Activated B cell treated with CpG ODN at 0.5 μM for 24 hours (primary cell): Measurements from ENCODE around the gene MAP2K3. TPM values are rescaled to one million over a fixed set of nuclear protein-coding genes. Genes with fewer than 3 reads are reported as not detected.

Source experiments
- ATAC-seq: fragments of 200-7000 bp; cut with Tn5 transposase; one replicate; pipeline ENCODE4 v1.10.0; 2021; ENCODE audit warnings: low read depth, mild to moderate bottlenecking, moderate library complexity
- CTCF ChIA-PET: fragments of 350-600 bp; sonication (Branson Sonifier 250); formaldehyde crosslinking; loops from one replicate; lab custom pipeline; 2021; ENCODE audit warnings: antibody characterized with exemption; lab: Charles Lee
- POLR2A ChIA-PET: fragments of 350-600 bp; sonication (Branson Sonifier 250); formaldehyde crosslinking; loops from one replicate; lab custom pipeline; 2021; ENCODE audit warnings: antibody characterized with exemption; lab: Charles Lee
- DNase-seq: peaks from one replicate; pipeline ENCODE4 v3.0.0; 2022
- H3K27ac Mint-ChIP-seq: one replicate; pipeline ENCODE4 v1.8.0; 2020; ENCODE audit warnings: mixed read lengths
- H3K27me3 Mint-ChIP-seq: one replicate; pipeline ENCODE4 v1.8.0; 2021; ENCODE audit warnings: mixed read lengths
- H3K36me3 Mint-ChIP-seq: one replicate; pipeline ENCODE4 v1.8.0; 2021; ENCODE audit warnings: low read depth, mixed read lengths
- H3K4me1 Mint-ChIP-seq: one replicate; pipeline ENCODE4 v1.8.0; 2021; ENCODE audit warnings: mixed read lengths
- H3K4me3 Mint-ChIP-seq: one replicate; pipeline ENCODE4 v1.8.0; 2020; ENCODE audit warnings: mild to moderate bottlenecking, mixed read lengths
- H3K9me3 Mint-ChIP-seq: one replicate; pipeline ENCODE4 v1.8.0; 2020; ENCODE audit warnings: mixed read lengths
- intact Hi-C: fragments of 100-400 bp; cut with micrococcal nuclease; formaldehyde crosslinking; loops from one replicate; pipeline ENCODE4 v1.15.1; 2024
- total RNA-seq: library from RNA; stranded (reverse); gene quantifications from 2 replicates; pipeline ENCODE4 v1.2.3, GENCODE V29; 2022
- TF ChIP-seq, protein P1 (sequence below): fragments of 200-600 bp; IDR thresholded peaks from one replicate; pipeline ENCODE4 v1.8.0; 2022; ENCODE audit warnings: antibody characterized with exemption, mild to moderate bottlenecking

Gene MAP2K3
- total RNA-seq, 1 donor from 2014 or later, result 81.1 TPM

DNA sequence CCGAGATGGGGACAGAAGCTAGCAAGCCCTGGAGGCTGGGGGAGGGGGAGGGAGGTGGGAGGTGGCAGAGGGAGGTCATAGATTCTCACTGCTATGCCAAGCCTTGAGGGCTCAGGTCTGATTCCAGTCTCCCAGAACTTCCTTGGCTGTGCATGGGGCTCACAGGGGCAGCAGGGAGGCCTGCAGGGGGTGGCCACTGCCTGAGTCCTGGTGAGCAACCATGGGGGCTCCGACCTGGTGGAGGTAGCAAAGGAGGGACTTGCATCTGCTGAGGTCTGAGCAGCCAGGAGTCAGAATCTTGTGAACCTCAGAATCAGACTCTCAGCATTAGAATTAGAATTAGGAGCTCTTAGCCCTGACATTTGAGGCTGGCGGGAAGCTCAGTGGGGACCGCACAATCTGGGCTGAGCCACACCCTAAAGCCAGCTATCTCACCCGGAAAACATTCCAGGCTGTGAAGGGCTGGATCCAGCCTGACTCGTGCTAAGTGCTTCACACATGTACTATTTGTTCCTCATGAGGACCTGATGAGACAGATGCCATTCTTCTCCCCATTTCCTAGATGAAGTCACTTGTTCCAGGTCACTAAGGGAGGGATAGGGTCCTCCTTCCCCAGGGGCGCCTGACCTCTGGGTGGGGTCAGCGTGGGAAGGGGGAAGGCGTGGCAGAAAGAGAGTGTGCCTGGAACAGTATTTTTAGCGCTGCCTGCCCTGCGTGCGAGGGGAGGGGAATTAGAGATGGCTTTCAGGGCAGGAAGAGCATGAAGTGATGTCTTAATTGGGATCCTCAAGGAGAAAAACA is 74.4 kb downstream of the MAP2K3 start:
- Mint-ChIP-seq H3K4me3 (no peak overlapping the region), H3K27ac (no peak overlapping the region), H3K36me3 (no peaks in the 10 kb centered on the region), H3K27me3 (peaks cover 1% of the 10 kb centered on the region), H3K4me1 (no peaks in the 10 kb centered on the region), H3K9me3 (no peaks in the 10 kb centered on the region)
- ChIA-PET POLR2A (no interaction called here), CTCF (no interaction called here)
- DNase-seq (no peak), ATAC-seq (no peak)
- TF ChIP-seq, protein P1, sequence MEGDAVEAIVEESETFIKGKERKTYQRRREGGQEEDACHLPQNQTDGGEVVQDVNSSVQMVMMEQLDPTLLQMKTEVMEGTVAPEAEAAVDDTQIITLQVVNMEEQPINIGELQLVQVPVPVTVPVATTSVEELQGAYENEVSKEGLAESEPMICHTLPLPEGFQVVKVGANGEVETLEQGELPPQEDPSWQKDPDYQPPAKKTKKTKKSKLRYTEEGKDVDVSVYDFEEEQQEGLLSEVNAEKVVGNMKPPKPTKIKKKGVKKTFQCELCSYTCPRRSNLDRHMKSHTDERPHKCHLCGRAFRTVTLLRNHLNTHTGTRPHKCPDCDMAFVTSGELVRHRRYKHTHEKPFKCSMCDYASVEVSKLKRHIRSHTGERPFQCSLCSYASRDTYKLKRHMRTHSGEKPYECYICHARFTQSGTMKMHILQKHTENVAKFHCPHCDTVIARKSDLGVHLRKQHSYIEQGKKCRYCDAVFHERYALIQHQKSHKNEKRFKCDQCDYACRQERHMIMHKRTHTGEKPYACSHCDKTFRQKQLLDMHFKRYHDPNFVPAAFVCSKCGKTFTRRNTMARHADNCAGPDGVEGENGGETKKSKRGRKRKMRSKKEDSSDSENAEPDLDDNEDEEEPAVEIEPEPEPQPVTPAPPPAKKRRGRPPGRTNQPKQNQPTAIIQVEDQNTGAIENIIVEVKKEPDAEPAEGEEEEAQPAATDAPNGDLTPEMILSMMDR, result no peak
- intact Hi-C loops, result no loop called here

DNA sequence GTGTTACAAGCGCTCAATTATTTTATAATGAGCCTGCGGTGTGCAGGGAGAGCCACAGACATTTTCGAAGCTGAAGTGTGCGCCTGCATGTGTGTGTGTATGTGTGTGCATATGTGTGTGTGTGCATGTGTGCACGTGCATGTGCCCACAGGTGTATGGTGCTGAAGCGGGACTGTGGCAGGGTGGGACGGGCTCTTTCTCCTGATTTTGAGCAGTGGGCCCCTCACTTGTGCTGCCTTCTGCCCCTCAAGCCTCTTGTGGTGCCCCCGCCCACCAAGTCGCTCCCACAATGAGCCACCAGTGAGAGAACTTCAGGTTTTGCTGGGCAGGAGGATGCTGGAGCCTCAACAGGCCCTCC is 75.0 kb downstream of the MAP2K3 start:
- Mint-ChIP-seq H3K9me3 (no peaks in the 10 kb centered on the region), H3K27ac (no peak overlapping the region), H3K36me3 (no peaks in the 10 kb centered on the region), H3K4me3 (no peak overlapping the region), H3K27me3 (peaks cover 1% of the 10 kb centered on the region), H3K4me1 (no peaks in the 10 kb centered on the region)
- intact Hi-C loops, result no loop called here
- POLR2A ChIA-PET, result no interaction called here
- TF ChIP-seq, protein P1, result no peak
- CTCF ChIA-PET, result no interaction called here
- no peak for DNase-seq
- no peak for ATAC-seq

DNA sequence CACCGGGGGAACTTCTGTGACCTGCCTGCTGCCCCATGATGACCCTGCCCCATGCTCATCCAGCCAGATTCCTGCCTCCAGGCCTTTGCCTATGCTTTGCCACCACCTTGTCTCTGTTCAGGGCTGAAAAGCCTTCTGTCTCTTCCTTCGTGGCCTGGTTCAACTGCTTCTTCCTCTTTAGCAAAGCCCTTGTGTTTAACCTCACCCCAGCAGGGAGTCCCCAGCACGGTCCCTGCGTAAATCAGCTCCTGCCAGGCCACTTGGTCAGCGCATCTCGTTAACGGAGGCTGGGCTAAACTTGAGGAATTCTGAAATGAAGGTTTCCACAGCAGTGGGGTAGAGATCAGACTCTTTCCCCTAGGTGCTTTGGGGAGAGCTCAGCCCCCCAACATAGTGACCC is 75.5 kb downstream of the MAP2K3 start:
- no peaks in the 10 kb centered on the region for H3K9me3 Mint-ChIP-seq
- no peaks in the 10 kb centered on the region for H3K36me3 Mint-ChIP-seq
- intact Hi-C loops, result no loop called here
- CTCF ChIA-PET, result no interaction called here
- H3K4me3 Mint-ChIP-seq, result no peak overlapping the region
- TF ChIP-seq, protein P1, result no peak
- ATAC-seq, result no peak
- no peak for DNase-seq
- POLR2A ChIA-PET, result no interaction called here
- H3K27ac Mint-ChIP-seq, result no peak overlapping the region
- H3K4me1 Mint-ChIP-seq, result no peaks in the 10 kb centered on the region
- H3K27me3 Mint-ChIP-seq, result peaks cover 1% of the 10 kb centered on the region

DNA sequence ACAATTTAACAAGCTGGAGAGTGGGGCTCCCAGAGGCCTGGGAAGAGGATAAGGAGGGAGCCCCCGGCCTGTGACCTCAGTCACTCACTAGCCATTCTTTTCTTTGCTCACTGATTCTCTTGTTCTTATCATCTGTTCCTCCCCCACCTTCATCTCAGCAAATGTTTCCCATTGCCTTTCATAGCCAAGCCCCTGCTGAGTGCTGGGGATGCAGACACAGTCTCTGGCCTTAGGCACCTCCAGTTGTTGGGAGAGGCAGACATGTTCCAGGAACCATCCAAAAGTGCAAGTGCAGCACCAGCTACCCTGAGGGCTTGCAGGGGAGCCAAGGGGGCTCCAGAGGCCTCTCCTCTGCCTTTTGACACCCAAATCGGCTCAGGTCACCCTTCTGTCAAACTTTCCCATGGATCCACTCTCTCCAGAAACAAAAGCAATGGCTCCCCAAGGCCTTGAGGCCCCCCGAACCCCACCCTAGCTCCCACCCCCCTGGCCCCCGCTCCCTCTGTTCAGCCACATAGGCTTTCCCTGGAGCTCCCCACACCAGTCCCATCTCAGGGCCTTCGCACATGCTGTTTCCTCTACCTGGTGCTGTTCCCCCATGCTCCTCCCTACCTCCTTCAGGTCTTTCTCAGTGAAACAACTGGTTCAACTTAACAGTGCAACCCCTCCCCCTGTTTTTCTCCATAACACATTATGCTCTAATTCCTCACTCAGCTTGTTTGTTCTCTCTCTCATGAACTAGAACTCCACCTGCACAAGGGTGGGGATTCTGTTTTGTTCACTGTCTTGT is 76.7 kb downstream of the MAP2K3 start:
- CTCF ChIA-PET, result no interaction called here
- no peaks in the 10 kb centered on the region for H3K36me3 Mint-ChIP-seq
- H3K4me3 Mint-ChIP-seq, result no peak overlapping the region
- POLR2A ChIA-PET, result no interaction called here
- H3K9me3 Mint-ChIP-seq, result no peaks in the 10 kb centered on the region
- H3K27ac Mint-ChIP-seq, result no peak overlapping the region
- intact Hi-C loops, result no loop called here
- H3K4me1 Mint-ChIP-seq, result no peaks in the 10 kb centered on the region
- ATAC-seq (no peak), DNase-seq (no peak)
- TF ChIP-seq, protein P1, result no peak
- H3K27me3 Mint-ChIP-seq, result peaks cover 1% of the 10 kb centered on the region

DNA sequence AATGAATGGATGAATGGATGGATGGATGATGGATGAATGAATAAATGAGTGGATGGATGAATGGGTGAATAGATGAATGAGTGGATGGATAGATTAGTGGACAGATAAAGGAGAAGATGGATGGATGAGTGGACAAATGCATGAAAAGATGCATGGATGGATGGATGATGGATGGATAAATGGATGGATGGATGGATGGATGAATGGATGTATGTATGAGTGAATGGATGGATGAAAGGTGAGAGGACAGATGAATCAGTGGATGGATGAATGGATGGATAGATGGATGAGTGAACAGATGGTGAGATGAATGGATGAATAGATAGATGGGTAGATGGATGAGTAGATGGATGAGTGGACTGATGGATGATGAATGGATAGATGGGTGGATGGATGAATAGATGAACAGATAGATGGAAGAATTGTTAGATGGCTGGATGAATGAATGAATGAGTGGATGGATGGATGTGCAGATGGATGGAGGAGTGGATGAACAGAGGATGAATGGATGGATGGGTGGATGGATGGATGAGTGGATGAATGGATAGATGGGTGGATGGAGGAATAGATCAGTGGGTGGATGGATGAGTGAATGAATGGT is 77.9 kb downstream of the MAP2K3 start:
- CTCF ChIA-PET, result no interaction called here
- DNase-seq, result no peak
- H3K4me1 Mint-ChIP-seq, result no peaks in the 10 kb centered on the region
- TF ChIP-seq, protein P1, result no peak
- intact Hi-C loops, result no loop called here
- no peaks in the 10 kb centered on the region for H3K36me3 Mint-ChIP-seq
- H3K27ac Mint-ChIP-seq, result no peak overlapping the region
- no peaks in the 10 kb centered on the region for H3K9me3 Mint-ChIP-seq
- POLR2A ChIA-PET, result no interaction called here
- no peak overlapping the region for H3K4me3 Mint-ChIP-seq
- H3K27me3 Mint-ChIP-seq, result peaks cover 1% of the 10 kb centered on the region
- ATAC-seq, result no peak
